ENCODE data around the gene FHIT. TPM values are rescaled to one million over a fixed set of nuclear protein-coding genes. Genes with fewer than 3 reads are reported as not detected.

FHIT gene
- total and polyA plus RNA-seq, 10 of the 15 experiments (the other 5 are each of a cell fraction or from before 2014, with no cell fraction given), result 4.2 to 14.9 (median 9.4) TPM

- no peaks in the 10 kb centered on the region for H4K20me1 ChIP-seq (ENCODE audit: control insufficient read depth, insufficient read depth)
- H3K4me2 ChIP-seq (ENCODE audit: control insufficient read depth, insufficient read depth), result no peak overlapping the region
- DNase-seq (ENCODE audit: low read depth, low spot score), result peak; percentile 46
- intact Hi-C loops (cut with micrococcal nuclease; ENCODE audit: unreplicated experiment), result no loop called here
- no peaks in the 10 kb centered on the region for H3K27me3 ChIP-seq (replicated peaks in 1 of 2; ENCODE audit: control insufficient read depth in 2 of 2, insufficient read depth in 2 of 2, low read length in 1 of 2)
- BruUV-seq (replicated peaks), result no TSS peak
- no peaks in the 10 kb centered on the region for H3K9me3 ChIP-seq (replicated peaks; ENCODE audit: control insufficient read depth, insufficient read depth, low read length)
- H3K27ac ChIP-seq (ENCODE audit: control insufficient read depth, insufficient read depth), result no peak overlapping the region
- peak; percentile 74 for ATAC-seq
- no peaks in the 10 kb centered on the region for H3K79me2 ChIP-seq (ENCODE audit: control insufficient read depth, insufficient read depth, low read length)
- TF ChIP-seq CEBPZ (IDR thresholded peaks at IDR 0.05; ENCODE audit: low read depth, low read length) (no peak), ZNF24 (IDR thresholded peaks at IDR 0.05) (peak; percentile 82), ETV6 (conservative IDR thresholded peaks at IDR 0.05 in 1 of 2, IDR thresholded peaks at IDR 0.05 in 1 of 2; ENCODE audit: borderline replicate concordance in 1 of 2, low read depth in 1 of 2) (0 out of 4 replicates have a peak, but pooled peaks of 1 of the 2 experiments have one; percentile 36), JUNB (IDR thresholded peaks at IDR 0.05) (peak; percentile 68), SMARCA5 (IDR thresholded peaks at IDR 0.05) (no peak), RUNX3 (IDR thresholded peaks at IDR 0.05; ENCODE audit: low read length) (peak; percentile 74; the same call in 1 of the 2 replicates), NFXL1 (IDR thresholded peaks at IDR 0.05; ENCODE audit: borderline replicate concordance) (no peak), CEBPB (IDR thresholded peaks at IDR 0.05; ENCODE audit: borderline replicate concordance in 1 of 2, low read depth in 2 of 2, low read length in 2 of 2) (no peak), ZBTB4 (CRISPR knock-in tag; IDR thresholded peaks at IDR 0.05) (no peak), IRF4 (IDR thresholded peaks at IDR 0.05; ENCODE audit: low read depth, low read length) (no peak), CREM (IDR thresholded peaks at IDR 0.05; ENCODE audit: low read depth) (peak; percentile 50; the same call in 1 of the 2 replicates)
- peaks cover 18% of the 10 kb centered on the region for H3K4me1 ChIP-seq (ENCODE audit: control insufficient read depth, insufficient read depth, low read length)
- ChIA-PET SMC1A (ENCODE audit: uncharacterized antibody, unreplicated experiment) (interaction anchor here (0.8 to 2.7 kb wide), 8 partner anchors 8 to 127 kb away, joined by 3 to 18 read pairs (median 4); no protein-coding TSS in a partner anchor), POLR2A (interaction anchor here (0.8 kb wide), 1 partner anchor 33 kb away, joined by 3 read pairs; no protein-coding TSS in a partner anchor), RAD21 (ENCODE audit: unreplicated experiment) (interaction anchor here (2.0 to 2.6 kb wide), 2 partner anchors 70 to 125 kb away, joined by 7 to 8 read pairs; no protein-coding TSS in a partner anchor), CTCF (interaction anchor here (0.8 to 1.9 kb wide), 2 partner anchors 8 to 13 kb away, joined by 3 to 8 read pairs; no protein-coding TSS in a partner anchor)
- no peak for FAIRE-seq
- in situ Hi-C loops (cut with MboI), result no loop called here
- H3K36me3 ChIP-seq (ENCODE audit: control insufficient read depth in 2 of 2, insufficient read depth in 2 of 2, low read length in 1 of 2), result no peaks in the 10 kb centered on the region
- no peak overlapping the region for H2AFZ ChIP-seq (ENCODE audit: control insufficient read depth, low read depth, low read length)
- no peak overlapping the region for H3K9ac ChIP-seq (ENCODE audit: control insufficient read depth, insufficient read depth, low read length)
- 0% methylated on average over 4 of the region's 4 CpGs for WGBS (ENCODE audit: insufficient coverage, insufficient replicate concordance, low lambda C conversion rate, missing lambda C conversion rate)
- H3K4me3 ChIP-seq, result no peak overlapping the region
Measured at GRCh38 chr3:61111825-61112224, 139.4 kb downstream of the FHIT start.
